ENCODE results near the gene PRELP. TPM values are rescaled to one million over a fixed set of nuclear protein-coding genes. Genes with fewer than 3 reads are reported as not detected.
A peak's percentile ranks its signal among the peaks of the same experiment; 100 is the strongest.

PRELP gene
- total and polyA plus RNA-seq, 2 of the 8 experiments (the other 6 are each of a cell fraction or from before 2014, with no cell fraction given), result 0.13 to 0.23 TPM

- TF ChIP-seq HDAC6 (IDR thresholded peaks at IDR 0.05; ENCODE audit: low read depth, low read length) (no peak), POLR2A (IDR thresholded peaks at IDR 0.05; ENCODE audit: control extremely low read depth in 1 of 2, low read depth in 2 of 2, low read length in 2 of 2) (no peak), CHD1 (IDR thresholded peaks at IDR 0.05; ENCODE audit: low read depth, low read length) (no peak), GTF2F1 (IDR thresholded peaks at IDR 0.05; ENCODE audit: borderline replicate concordance, low read depth, low read length) (no peak), EZH2 (IDR thresholded peaks at IDR 0.05; ENCODE audit: low read depth, low read length, severe bottlenecking) (no peak), JUN (IDR thresholded peaks at IDR 0.05; ENCODE audit: low read depth, low read length) (peak; percentile 74; the same call in 1 of the 2 replicates), BCL11A (IDR thresholded peaks at IDR 0.05; ENCODE audit: low read depth in 2 of 2, low read length in 2 of 2) (peak in 1 of 2 experiments; percentile 40), NANOG (IDR thresholded peaks at IDR 0.05; ENCODE audit: insufficient read depth, low read depth, low read length, poor library complexity, severe bottlenecking) (peak; percentile 100), FOSL1 (IDR thresholded peaks at IDR 0.05; ENCODE audit: insufficient read depth, low read depth, low read length) (no peak), CTBP2 (IDR thresholded peaks at IDR 0.05; ENCODE audit: borderline replicate concordance, insufficient read depth, insufficient read length, low read length) (no peak), GABPA (IDR thresholded peaks at IDR 0.05; ENCODE audit: borderline replicate concordance, insufficient read depth, low read length) (no peak), SIRT6 (IDR thresholded peaks at IDR 0.05; ENCODE audit: low read length) (no peak), BACH1 (IDR thresholded peaks at IDR 0.05; ENCODE audit: low read length) (no peak), ASH2L (IDR thresholded peaks at IDR 0.05; ENCODE audit: low read length) (peak; percentile 36), SIN3A (conservative IDR thresholded peaks at IDR 0.05 in 1 of 2, IDR thresholded peaks at IDR 0.05 in 1 of 2; ENCODE audit: low read depth in 1 of 2, low read length in 2 of 2) (peak in 1 of 2 experiments; percentile 56; a peak in 1 of 4 replicates)
- TF ChIP-seq, protein P1, sequence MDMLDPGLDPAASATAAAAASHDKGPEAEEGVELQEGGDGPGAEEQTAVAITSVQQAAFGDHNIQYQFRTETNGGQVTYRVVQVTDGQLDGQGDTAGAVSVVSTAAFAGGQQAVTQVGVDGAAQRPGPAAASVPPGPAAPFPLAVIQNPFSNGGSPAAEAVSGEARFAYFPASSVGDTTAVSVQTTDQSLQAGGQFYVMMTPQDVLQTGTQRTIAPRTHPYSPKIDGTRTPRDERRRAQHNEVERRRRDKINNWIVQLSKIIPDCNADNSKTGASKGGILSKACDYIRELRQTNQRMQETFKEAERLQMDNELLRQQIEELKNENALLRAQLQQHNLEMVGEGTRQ (IDR thresholded peaks at IDR 0.05; ENCODE audit: low read length), result no peak; the same call in 1 of the 2 replicates
- TF ChIP-seq, protein P2, sequence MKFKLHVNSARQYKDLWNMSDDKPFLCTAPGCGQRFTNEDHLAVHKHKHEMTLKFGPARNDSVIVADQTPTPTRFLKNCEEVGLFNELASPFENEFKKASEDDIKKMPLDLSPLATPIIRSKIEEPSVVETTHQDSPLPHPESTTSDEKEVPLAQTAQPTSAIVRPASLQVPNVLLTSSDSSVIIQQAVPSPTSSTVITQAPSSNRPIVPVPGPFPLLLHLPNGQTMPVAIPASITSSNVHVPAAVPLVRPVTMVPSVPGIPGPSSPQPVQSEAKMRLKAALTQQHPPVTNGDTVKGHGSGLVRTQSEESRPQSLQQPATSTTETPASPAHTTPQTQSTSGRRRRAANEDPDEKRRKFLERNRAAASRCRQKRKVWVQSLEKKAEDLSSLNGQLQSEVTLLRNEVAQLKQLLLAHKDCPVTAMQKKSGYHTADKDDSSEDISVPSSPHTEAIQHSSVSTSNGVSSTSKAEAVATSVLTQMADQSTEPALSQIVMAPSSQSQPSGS (IDR thresholded peaks at IDR 0.05; ENCODE audit: low read length), result peak; percentile 95
- TF ChIP-seq, protein P3, sequence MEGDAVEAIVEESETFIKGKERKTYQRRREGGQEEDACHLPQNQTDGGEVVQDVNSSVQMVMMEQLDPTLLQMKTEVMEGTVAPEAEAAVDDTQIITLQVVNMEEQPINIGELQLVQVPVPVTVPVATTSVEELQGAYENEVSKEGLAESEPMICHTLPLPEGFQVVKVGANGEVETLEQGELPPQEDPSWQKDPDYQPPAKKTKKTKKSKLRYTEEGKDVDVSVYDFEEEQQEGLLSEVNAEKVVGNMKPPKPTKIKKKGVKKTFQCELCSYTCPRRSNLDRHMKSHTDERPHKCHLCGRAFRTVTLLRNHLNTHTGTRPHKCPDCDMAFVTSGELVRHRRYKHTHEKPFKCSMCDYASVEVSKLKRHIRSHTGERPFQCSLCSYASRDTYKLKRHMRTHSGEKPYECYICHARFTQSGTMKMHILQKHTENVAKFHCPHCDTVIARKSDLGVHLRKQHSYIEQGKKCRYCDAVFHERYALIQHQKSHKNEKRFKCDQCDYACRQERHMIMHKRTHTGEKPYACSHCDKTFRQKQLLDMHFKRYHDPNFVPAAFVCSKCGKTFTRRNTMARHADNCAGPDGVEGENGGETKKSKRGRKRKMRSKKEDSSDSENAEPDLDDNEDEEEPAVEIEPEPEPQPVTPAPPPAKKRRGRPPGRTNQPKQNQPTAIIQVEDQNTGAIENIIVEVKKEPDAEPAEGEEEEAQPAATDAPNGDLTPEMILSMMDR (IDR thresholded peaks at IDR 0.05; ENCODE audit: control extremely low read depth in 1 of 3, insufficient read depth in 1 of 3, low read depth in 1 of 3, low read length in 3 of 3), result no peak
Observed at GRCh38 chr1:203519053-203519840, 43.6 kb downstream of the PRELP start (continued).
